ENCODE data around the gene BAHD1. TPM values are rescaled to one million over a fixed set of nuclear protein-coding genes. Genes with fewer than 3 reads are reported as not detected.

The BAHD1 gene
- total and polyA plus RNA-seq, 2 experiments from 2014 or later = 11.2 to 40.1 TPM

DNA sequence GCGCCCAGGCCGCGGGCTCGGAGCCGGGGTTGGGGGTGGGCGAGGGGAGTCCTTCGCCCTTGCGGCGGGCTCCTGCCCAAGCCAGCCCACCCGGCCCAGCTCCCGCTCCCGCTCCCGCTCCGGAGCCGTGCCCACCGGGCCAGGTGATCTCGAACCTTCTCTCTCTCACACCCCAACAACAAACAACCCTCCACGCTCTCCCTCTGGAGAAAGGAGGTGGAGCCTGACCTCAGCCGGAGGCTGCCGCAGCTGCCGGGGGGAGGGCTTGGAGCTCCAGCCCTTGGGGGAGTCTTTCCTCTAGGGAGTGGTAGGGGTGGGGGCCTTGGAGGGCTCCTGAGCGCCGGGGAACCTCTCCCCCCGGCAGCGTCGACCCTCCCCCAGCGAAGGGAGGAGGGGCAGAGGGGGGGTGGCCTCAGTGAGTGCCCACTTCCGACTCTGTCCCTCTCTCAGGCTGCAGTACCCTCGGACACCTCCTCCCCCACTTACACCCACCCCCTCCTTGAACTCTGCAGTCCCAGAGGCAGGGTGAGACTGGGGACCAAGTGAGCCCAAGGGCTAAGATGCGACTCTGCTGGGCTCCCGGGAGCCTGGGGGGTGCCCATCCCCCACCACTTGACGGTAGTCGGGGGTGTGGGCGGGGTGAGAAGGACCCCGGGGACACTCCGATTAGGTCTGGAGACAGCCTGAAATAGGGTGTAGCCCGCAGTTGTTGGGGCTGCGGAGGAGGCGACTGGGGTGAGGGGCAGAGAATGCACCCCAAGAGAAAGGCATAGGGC, 4.4 kb upstream of the BAHD1 start:
- peak overlapping the region; percentile 94 for H3K4me3 Mint-ChIP-seq
- peaks cover 46% of the 10 kb centered on the region for H3K27me3 Mint-ChIP-seq (ENCODE audit: insufficient read depth, low read depth, poor library complexity)
- 0 out of 2 replicates have a peak, but pooled peaks cover 2% of the 10 kb centered on the region for H3K79me2 ChIP-seq (replicated peaks; ENCODE audit: insufficient read depth)
- peaks cover 38% of the 10 kb centered on the region for H3K27me3 ChIP-seq (ENCODE audit: insufficient read depth)
- H3K27ac Mint-ChIP-seq = no peak overlapping the region
- peak overlapping the region; percentile 82 for H3K4me3 ChIP-seq
- ATAC-seq = peak; percentile 7
- H3K9me2 ChIP-seq (ENCODE audit: insufficient read depth) = no peaks in the 10 kb centered on the region
- no peaks in the 10 kb centered on the region for H3K36me3 ChIP-seq (ENCODE audit: insufficient read depth)
- H2AFZ ChIP-seq = peak overlapping the region; percentile 94
- DNase-seq (ENCODE audit: low spot score) = peak; percentile 63
- H3K9me3 Mint-ChIP-seq = no peaks in the 10 kb centered on the region
- H3F3A ChIP-seq (replicated peaks; ENCODE audit: low read depth) = 0 out of 2 replicates have a peak, but pooled peaks cover 9% of the 10 kb centered on the region
- peak overlapping the region; percentile 100 for H3K4me2 ChIP-seq
- no peaks in the 10 kb centered on the region for H4K20me1 ChIP-seq (replicated peaks; ENCODE audit: insufficient read depth)
- H3K4me1 Mint-ChIP-seq = peaks cover 38% of the 10 kb centered on the region
- peaks cover 36% of the 10 kb centered on the region for H3K4me1 ChIP-seq (ENCODE audit: insufficient read depth)
- H3K36me3 Mint-ChIP-seq (ENCODE audit: low read depth) = no peaks in the 10 kb centered on the region
- H3K27ac ChIP-seq (ENCODE audit: low read depth) = no peak overlapping the region
- no peak; the same call in none of the 2 replicates for TF ChIP-seq POLR2AphosphoS5 (IDR thresholded peaks at IDR 0.05; ENCODE audit: low read depth)
- TF ChIP-seq, protein P1, sequence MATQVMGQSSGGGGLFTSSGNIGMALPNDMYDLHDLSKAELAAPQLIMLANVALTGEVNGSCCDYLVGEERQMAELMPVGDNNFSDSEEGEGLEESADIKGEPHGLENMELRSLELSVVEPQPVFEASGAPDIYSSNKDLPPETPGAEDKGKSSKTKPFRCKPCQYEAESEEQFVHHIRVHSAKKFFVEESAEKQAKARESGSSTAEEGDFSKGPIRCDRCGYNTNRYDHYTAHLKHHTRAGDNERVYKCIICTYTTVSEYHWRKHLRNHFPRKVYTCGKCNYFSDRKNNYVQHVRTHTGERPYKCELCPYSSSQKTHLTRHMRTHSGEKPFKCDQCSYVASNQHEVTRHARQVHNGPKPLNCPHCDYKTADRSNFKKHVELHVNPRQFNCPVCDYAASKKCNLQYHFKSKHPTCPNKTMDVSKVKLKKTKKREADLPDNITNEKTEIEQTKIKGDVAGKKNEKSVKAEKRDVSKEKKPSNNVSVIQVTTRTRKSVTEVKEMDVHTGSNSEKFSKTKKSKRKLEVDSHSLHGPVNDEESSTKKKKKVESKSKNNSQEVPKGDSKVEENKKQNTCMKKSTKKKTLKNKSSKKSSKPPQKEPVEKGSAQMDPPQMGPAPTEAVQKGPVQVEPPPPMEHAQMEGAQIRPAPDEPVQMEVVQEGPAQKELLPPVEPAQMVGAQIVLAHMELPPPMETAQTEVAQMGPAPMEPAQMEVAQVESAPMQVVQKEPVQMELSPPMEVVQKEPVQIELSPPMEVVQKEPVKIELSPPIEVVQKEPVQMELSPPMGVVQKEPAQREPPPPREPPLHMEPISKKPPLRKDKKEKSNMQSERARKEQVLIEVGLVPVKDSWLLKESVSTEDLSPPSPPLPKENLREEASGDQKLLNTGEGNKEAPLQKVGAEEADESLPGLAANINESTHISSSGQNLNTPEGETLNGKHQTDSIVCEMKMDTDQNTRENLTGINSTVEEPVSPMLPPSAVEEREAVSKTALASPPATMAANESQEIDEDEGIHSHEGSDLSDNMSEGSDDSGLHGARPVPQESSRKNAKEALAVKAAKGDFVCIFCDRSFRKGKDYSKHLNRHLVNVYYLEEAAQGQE (IDR thresholded peaks at IDR 0.05; ENCODE audit: unreplicated experiment) = no peak
- TF ChIP-seq EZH2phosphoT487 (IDR thresholded peaks at IDR 0.05; ENCODE audit: unreplicated experiment) = no peak
- TF ChIP-seq, protein P2, sequence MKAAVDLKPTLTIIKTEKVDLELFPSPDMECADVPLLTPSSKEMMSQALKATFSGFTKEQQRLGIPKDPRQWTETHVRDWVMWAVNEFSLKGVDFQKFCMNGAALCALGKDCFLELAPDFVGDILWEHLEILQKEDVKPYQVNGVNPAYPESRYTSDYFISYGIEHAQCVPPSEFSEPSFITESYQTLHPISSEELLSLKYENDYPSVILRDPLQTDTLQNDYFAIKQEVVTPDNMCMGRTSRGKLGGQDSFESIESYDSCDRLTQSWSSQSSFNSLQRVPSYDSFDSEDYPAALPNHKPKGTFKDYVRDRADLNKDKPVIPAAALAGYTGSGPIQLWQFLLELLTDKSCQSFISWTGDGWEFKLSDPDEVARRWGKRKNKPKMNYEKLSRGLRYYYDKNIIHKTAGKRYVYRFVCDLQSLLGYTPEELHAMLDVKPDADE (IDR thresholded peaks at IDR 0.05) = no peak
- TF ChIP-seq ZNF331 (CRISPR knock-in tag; IDR thresholded peaks at IDR 0.05; ENCODE audit: low read depth) = no peak
- TF ChIP-seq, protein P3, sequence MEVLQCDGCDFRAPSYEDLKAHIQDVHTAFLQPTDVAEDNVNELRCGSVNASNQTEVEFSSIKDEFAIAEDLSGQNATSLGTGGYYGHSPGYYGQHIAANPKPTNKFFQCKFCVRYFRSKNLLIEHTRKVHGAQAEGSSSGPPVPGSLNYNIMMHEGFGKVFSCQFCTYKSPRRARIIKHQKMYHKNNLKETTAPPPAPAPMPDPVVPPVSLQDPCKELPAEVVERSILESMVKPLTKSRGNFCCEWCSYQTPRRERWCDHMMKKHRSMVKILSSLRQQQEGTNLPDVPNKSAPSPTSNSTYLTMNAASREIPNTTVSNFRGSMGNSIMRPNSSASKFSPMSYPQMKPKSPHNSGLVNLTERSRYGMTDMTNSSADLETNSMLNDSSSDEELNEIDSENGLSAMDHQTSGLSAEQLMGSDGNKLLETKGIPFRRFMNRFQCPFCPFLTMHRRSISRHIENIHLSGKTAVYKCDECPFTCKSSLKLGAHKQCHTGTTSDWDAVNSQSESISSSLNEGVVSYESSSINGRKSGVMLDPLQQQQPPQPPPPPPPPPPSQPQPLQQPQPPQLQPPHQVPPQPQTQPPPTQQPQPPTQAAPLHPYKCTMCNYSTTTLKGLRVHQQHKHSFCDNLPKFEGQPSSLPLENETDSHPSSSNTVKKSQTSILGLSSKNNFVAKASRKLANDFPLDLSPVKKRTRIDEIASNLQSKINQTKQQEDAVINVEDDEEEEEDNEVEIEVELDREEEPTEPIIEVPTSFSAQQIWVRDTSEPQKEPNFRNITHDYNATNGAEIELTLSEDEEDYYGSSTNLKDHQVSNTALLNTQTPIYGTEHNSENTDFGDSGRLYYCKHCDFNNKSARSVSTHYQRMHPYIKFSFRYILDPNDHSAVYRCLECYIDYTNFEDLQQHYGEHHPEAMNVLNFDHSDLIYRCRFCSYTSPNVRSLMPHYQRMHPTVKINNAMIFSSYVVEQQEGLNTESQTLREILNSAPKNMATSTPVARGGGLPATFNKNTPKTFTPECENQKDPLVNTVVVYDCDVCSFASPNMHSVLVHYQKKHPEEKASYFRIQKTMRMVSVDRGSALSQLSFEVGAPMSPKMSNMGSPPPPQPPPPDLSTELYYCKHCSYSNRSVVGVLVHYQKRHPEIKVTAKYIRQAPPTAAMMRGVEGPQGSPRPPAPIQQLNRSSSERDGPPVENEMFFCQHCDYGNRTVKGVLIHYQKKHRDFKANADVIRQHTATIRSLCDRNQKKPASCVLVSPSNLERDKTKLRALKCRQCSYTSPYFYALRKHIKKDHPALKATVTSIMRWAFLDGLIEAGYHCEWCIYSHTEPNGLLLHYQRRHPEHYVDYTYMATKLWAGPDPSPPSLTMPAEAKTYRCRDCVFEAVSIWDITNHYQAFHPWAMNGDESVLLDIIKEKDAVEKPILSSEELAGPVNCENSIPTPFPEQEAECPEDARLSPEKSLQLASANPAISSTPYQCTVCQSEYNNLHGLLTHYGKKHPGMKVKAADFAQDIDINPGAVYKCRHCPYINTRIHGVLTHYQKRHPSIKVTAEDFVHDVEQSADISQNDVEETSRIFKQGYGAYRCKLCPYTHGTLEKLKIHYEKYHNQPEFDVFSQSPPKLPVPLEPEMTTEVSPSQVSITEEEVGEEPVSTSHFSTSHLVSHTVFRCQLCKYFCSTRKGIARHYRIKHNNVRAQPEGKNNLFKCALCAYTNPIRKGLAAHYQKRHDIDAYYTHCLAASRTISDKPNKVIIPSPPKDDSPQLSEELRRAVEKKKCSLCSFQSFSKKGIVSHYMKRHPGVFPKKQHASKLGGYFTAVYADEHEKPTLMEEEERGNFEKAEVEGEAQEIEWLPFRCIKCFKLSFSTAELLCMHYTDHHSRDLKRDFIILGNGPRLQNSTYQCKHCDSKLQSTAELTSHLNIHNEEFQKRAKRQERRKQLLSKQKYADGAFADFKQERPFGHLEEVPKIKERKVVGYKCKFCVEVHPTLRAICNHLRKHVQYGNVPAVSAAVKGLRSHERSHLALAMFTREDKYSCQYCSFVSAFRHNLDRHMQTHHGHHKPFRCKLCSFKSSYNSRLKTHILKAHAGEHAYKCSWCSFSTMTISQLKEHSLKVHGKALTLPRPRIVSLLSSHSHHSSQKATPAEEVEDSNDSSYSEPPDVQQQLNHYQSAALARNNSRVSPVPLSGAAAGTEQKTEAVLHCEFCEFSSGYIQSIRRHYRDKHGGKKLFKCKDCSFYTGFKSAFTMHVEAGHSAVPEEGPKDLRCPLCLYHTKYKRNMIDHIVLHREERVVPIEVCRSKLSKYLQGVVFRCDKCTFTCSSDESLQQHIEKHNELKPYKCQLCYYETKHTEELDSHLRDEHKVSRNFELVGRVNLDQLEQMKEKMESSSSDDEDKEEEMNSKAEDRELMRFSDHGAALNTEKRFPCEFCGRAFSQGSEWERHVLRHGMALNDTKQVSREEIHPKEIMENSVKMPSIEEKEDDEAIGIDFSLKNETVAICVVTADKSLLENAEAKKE (CRISPR knock-in tag; IDR thresholded peaks at IDR 0.05) = no peak
- TF ChIP-seq, protein P4, sequence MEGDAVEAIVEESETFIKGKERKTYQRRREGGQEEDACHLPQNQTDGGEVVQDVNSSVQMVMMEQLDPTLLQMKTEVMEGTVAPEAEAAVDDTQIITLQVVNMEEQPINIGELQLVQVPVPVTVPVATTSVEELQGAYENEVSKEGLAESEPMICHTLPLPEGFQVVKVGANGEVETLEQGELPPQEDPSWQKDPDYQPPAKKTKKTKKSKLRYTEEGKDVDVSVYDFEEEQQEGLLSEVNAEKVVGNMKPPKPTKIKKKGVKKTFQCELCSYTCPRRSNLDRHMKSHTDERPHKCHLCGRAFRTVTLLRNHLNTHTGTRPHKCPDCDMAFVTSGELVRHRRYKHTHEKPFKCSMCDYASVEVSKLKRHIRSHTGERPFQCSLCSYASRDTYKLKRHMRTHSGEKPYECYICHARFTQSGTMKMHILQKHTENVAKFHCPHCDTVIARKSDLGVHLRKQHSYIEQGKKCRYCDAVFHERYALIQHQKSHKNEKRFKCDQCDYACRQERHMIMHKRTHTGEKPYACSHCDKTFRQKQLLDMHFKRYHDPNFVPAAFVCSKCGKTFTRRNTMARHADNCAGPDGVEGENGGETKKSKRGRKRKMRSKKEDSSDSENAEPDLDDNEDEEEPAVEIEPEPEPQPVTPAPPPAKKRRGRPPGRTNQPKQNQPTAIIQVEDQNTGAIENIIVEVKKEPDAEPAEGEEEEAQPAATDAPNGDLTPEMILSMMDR (conservative IDR thresholded peaks at IDR 0.05; ENCODE audit: low read depth in 2 of 2) = no peak
- TF ChIP-seq EZH2 (IDR thresholded peaks at IDR 0.05; ENCODE audit: low read depth, unreplicated experiment) = no peak
- TF ChIP-seq ZNF114 (CRISPR knock-in tag; IDR thresholded peaks at IDR 0.05) = no peak

All from GM23338 (cell line).